CD4-positive, alpha-beta T cell treated with Interleukin-12 subunit alpha and Interleukin-12 subunit beta, for 1 hour (primary cell): Measurements from ENCODE around the gene TUBA3D.
"Not testable (repeated sequence)": the region's sequence is repeated elsewhere in the genome, so short reads cannot be mapped to it uniquely, and the experiment has no call there.

ENCODE experiments used
- DNase-seq: peaks from one replicate; pipeline ENCODE4 v3.0.0-alpha.2; 2020

TUBA3D gene

DNA sequence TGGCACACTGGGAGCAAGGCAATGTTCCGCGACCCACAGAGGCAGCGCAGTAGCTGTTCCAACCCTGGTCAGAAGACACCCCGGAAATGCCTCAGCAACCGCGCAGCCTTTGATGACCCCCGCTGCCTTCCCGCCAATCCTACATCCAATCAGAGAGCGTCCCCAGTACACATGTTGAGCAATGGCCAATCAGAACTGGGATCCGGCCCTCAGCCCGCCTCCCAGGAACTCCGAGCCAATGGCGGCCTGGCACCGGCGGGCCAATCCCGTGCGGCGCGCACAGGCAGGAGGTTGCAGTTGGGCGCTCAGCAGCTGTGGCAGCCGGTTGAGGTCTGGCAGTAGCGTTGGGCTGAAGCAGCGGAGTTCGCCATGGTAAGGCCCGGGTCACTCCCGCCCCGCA lies at the start of gene TUBA3D:
Gene TUBA3D (plus strand): TSS at position 289 of the 400 bp plus-strand sequence. CDS start 81 bp downstream, at position 370.
- no peak for DNase-seq

DNA sequence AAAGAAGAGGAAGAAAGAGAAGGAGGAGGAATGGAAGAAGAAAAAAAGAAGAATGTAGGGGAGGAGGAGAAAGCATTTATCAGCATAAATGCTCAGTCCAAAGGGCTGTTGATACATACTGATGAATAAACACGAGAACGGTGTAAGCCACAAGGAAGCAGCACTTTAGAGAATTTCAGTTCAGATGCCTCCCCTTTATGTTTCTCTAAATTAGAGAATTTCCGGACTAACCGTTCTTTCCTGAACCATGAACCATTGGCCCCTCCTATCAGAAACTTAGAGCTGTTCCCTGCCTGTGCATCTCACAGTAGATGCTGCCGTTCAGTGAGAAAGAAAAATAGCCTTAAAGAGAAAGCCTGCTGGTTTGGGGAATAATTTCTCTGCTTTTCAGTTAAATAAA lies 49.2 kb upstream of the TUBA3D start:
- no peak for DNase-seq

DNA sequence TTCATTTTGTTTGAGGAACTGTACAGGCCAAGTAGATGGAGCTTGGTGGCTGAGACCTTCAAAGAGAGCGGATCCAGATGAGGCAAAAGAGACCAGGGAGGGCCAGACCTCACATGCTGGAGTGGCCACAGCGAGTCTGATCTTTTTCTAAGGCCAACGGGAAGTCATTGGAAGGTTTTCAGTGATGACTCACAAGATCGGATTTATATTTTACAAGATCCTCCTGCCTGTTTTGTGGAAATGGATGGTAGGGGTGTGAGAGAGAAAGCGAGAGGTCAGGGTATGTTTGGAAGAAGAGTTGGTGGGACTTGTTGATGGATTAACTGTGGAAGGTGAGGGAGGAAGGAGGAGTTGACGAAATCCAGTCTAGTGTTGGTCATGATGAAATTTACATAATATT lies 44.6 kb upstream of the TUBA3D start:
- DNase-seq: no peak

DNA sequence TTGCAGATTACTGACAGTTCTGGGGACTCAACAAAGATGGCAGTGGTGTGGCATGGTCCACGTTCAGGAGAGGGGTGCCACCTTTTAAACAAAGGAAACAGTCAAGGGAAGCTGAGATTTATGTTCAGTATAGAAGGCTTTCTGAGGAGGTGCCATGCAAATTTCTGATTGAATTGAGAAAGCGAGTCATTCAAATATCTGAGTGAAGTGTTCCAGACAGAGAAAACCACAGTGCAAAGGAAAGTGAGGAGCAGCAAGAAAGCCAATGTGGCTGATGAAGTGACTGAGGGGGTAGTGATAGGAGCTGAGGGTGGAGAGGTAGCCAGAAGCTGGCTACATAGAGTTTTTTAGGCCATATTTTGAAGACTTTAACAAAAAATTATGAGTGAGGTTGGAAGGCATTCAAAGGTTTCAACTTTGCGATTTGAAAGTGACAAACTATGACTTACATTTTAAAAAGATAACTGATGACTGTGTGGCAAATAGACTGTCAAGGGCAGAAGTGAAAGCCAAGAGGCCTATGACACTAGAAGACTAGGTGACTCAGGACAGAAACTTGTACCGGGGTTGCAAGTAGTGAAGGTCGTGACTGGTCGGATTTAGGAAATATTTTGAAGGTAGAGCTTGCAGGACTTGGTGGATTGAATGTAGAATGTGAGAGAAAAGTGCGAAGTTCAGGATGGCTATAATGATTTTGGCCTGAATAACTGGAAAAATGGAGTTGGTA lies 35.0 kb upstream of the TUBA3D start:
- DNase-seq: not testable (repeated sequence)

DNA sequence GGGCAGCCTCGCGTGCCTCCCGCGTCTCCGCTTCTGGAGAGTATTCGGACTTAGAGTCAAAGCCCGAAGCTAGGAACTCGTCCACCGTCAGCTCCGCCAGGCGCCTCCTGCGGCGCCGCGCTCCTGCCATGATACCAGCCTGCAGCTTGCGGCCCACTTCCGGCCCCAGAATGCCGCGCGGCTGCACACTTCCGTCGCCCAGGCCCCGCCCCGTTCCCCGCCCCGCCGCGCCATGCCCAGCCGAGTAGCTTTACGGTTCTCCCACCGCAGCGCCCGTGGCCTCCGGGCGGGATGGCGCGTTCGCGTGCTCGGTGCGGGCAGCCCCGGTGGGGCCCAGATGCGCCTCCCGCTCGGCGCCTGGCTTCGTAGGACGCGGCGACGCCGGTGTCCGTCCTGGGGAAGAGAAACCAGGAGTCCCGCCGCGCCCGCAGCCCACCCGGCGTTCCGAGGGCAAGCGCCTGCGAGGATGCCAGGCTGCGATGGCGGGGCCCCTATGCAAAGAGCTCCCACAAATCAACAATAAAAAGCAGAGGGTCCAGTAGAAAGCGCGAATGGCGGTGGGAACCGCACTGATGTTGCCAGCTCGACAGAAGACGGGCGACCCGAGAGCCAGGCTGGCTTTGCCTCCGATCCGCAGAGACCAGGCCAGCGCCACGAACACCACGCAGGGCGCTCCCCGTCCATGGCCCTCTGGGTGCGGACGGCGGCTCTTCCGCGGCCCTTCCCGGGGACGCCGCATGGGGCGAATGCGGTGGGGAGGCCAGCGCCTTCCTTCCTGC lies 31.0 kb upstream of the TUBA3D start:
- not testable (repeated sequence) for DNase-seq

DNA sequence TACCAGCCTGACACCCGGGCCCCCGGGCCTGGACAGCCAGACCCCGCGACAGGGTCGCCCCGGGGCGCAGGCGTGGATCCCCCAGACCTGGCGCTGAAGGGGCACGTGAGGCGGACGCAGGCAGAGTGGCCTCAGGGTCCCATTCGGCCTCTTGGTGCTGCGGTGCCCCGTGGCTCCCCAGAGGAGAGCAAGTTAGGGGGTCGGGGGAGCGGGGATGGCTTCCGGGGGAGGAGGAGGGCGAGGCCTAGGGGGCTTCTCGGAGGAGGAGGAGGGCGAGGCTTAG lies 30.5 kb upstream of the TUBA3D start:
- not testable (repeated sequence) for DNase-seq

DNA sequence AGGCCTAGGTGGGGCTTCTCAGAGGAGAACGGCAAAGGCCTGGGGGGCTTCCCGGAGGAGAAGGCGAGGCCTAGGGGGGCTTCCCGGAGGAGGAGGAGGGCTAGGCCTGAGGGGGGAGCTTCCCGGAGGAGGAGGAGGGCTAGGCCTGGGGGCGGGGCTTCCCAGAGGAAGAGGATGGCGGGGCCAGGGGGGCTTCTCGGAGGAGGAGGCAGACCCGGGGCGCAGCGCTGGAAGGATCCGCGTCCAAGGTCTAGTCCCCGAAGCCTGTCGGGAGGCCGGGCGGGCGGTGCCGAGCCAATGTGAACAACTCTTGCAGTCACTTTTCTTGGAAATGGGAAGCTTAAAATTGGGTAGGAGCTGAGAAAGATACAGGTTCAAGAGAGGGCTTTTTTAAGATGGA lies 30.0 kb upstream of the TUBA3D start:
- DNase-seq: no peak

DNA sequence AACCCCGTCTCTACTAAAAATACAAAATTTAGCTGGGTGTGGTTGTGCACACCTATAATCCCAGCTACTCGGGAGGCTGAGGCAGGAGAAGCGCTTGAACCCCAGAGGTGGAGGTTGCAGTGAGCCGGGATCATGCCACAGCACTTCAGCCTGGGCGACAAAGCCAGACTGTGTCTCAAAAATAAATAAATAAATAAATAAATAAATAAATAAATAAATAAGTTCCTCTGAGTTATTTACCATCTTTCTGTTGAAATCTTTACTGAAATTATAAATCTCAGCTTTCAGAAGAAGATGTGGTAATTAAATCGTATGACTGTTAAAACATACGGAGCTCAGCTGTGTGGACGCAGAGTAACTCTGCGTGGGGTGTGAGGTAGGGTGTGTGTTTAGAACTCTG lies 27.9 kb upstream of the TUBA3D start:
- DNase-seq: not testable (repeated sequence)

DNA sequence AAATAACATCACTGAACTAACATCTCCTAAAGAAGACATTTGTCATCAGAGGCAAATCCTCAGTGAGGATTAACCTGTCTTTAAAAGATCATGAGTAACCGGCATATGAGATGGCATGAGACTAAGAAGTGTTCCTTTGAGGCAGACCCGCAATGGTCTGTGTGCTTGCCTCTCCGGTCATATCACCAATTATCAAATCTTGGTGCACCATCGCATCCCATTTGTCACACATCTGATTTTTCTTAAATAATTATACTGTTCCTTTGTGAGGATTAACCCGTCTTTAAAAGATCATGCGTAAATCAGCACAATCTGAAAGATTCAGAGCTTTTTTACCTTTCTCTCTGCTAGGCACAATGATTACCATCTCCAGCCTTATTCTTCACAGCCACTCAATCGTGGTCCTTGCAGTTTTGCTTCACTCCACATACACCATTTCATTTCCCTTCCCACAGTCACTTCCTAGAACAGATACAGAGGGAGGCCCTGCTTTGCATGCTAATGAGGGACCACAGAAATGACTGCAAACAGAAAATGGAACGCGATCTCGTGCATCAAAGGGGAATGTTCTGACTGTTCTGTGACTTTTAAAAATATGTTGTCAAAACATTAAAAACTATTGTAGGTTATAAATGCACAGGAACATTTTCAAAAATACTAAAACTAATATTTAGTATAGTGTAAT lies 24.5 kb upstream of the TUBA3D start:
- DNase-seq: not testable (repeated sequence)

DNA sequence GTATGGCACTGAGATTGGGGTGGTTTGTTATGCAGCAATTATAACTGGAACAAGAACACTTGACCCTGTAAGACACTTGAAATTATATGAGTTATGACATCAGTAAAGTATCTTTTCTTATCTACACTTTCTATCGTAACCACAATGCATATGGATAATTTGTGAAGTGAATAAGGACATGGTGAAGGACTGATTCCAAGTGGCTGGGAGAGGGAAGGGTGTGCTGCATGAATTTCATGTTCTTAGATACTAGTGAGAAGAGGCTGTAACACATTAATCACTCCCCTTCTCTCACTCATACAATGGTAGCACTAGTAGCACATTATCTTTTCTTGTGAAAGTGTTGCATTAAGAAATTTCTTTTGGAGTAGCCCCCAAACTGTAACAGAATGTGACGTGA lies 21.0 kb upstream of the TUBA3D start:
- DNase-seq: not testable (repeated sequence)

DNA sequence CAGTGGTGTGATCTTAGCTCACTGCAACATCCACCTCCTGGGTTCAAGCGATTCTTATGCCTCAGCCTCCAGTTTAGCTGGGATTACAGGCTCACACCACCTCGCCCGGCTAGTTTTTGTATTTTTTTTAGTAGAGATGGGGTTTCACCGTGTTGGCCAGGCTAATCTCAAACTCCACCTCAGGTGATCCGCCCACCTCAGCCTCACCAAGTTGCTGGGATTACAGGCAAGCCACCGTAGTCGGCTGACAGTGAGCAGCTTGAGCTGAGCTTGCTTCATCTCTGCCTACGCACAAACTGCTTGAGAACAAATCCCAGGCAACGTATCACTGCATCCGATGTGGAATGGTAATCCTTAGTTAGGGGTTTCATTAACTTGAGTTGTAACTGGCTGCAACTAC lies 8.2 kb upstream of the TUBA3D start:
- not testable (repeated sequence) for DNase-seq

DNA sequence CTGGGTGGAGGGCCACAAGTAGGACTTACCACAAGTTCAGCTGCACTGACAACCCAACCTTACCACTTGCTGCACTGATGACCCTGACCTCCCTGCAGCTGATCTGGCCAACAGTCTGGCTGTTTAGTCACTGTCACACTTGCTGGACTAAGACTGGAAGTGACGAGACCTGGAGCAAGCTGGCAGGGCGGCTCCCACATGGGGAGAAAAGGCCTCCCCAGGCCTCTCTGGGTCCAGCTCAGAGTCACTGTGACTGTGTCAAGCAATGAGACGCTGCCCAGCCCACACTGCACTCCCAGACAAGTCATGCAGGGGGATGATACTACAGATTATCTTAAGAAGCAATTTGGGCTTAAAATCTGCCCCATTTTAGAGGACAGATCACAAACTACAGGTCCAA lies 5.0 kb upstream of the TUBA3D start:
- not testable (repeated sequence) for DNase-seq

DNA sequence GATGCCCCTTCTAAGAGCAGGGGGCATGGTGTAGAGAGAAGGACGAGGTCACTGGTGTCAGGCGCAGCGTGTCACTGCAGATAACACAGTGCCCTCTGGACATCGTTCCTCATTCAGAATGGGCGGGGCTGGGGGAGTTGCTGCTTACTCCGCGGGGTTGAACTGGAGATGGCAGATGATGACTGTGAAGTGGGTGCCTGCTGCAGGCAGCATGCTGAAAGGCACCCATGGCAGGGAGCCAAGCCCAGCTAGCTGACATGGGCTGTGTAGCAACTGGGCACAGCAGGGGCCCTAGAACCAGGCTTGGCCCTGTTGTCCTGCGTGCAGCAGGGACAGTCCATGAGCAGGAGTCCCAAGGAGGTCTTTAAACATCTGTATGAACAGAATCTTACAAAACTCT lies 4.3 kb upstream of the TUBA3D start:
- DNase-seq: not testable (repeated sequence)

DNA sequence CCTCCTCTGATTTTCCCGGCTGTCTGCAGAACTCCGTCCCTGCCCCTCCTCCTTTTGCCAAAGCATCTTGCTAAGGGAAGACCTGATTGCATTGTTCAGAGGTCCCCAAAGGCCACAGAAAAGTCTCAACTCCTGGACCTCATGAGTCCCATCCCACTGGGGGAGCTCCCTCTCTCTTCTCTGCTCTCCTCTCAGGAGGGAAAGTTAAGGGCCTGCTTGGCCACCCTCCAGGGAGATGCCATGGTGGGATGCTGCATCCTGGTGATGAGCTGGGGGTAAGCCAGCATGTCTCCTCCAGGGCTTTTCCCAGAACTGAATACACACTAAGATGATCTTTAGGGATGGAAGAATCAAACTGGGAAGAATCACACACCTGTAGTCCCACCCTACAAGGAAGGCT lies 2.7 kb upstream of the TUBA3D start:
- DNase-seq: not testable (repeated sequence)

DNA sequence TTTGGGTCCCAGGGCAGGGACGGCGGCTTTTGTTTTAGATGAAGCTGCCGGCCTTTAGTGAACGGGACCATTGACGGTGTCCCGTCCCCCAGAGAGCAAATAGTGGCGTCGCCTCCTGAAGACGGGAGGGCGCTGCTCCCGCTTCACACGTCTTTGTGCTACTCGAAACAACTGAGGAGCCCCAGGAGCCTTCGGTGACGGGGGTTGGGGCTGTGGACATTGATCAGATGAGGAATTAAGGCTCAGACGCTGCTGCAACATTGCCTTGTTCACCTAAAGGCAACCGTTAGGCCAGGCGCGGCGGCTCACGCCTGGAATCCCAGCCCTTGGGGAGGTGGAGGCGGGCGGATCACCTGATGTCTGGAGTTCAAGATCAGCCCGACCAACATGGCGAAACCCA lies 444 bp downstream of the TUBA3D start:
- DNase-seq: not testable (repeated sequence)

DNA sequence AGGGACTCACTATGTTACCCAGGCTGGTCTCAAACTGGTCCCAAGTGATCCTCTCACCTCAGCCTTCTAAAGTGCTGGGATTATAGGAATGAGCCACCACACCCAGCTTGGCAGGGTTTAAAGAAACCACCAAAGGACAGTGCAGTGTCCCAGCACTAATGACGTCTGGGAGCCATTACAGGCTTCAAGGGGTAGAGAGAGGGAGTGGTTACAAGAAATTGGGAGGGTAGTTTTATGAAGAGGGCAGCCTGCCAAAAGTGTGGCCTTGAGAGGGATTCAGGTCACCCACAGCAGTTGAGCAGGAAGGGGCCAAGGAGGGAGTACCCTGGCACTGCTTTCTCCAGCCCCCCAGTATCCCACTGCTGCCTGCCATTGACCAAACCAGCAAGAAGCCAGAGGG lies 1.3 kb downstream of the TUBA3D start:
- DNase-seq: not testable (repeated sequence)

DNA sequence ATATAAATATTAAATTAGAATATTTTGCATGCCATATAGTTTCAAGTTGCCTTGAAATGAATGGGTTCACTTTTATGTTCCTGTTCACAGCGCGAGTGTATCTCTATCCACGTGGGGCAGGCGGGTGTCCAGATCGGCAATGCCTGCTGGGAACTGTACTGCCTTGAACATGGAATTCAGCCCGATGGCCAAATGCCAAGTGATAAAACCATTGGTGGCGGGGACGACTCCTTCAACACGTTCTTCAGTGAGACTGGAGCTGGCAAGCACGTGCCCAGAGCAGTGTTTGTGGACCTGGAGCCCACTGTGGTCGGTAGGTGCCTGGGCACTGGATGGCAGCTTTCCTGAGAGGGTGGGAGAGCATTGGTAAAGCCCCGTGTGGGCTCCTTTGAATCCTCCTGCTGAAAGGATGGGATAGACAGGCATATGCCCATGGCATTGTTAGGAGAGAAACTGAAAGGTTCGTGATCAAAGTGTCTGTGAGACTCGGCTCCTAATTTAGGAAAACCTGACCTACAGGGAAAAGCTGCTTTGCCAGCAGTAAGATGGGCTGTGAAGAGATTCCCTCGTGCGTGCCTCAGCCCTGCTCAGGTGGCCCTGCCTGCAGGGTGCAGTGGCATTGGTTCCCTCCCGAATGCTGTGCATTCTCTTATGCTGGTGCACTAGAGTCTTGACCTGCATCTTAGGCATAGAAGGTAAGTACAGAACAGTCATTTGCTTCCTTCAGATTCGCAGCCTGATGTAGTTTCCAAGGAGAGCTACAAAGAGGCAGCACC lies 2.3 kb downstream of the TUBA3D start:
- DNase-seq: not testable (repeated sequence)

DNA sequence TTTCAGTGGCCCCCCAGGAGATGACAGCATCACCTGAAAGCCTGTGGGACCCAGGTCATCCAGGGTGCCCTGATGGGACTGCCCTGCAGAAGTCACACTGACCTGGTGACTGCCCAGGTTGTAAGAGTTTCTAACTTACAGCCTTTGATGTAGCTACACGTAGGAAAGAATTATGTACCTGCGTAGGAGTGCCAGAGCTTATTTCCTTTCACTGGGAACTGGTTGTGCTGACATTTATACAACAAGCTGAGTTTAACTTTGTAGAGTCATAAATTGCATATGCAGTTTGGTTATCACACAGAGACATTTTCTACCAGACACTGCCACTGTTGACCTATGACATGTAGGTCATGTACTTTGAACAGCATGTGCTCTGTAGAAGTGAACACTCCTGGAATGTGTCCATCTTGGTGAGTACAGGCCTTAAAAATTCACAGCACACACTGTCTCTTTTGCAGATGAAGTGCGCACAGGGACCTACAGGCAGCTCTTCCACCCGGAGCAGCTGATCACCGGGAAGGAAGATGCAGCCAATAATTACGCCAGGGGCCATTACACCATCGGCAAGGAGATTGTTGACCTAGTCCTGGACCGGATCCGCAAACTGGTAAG lies 3.0 kb downstream of the TUBA3D start:
- not testable (repeated sequence) for DNase-seq

DNA sequence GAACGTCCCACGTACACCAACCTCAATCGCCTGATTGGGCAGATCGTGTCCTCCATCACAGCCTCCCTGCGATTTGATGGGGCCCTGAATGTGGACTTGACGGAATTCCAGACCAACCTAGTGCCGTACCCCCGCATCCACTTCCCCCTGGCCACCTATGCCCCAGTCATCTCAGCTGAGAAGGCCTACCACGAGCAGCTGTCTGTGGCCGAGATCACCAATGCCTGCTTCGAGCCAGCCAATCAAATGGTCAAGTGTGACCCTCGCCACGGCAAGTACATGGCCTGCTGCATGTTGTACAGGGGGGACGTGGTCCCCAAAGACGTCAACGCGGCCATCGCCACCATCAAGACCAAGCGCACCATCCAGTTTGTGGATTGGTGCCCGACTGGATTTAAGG lies 4.4 kb downstream of the TUBA3D start:
- not testable (repeated sequence) for DNase-seq

DNA sequence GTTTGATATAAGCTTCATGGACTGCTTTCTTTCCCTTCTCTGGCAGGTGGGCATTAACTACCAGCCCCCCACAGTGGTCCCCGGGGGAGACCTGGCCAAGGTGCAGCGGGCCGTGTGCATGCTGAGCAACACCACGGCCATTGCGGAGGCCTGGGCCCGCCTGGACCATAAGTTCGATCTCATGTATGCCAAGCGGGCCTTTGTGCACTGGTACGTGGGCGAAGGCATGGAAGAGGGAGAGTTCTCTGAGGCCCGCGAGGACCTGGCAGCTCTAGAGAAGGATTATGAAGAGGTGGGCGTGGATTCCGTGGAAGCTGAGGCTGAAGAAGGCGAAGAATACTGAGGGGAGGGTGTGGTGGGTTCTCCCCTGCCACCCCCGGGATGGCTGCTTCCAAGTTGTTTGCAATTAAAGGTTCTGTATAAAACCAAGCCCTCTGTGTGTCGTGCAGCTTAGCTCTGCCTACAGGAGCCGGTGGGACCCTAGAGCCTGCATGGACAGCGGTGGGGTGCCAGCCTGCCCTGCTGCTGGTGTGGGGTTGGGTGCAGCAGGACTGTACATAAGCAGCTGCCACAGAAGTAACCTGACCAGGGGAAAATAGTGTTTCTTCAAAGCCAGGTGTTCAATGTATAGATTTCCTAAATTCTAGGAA lies 6.7 kb downstream of the TUBA3D start:
- DNase-seq: not testable (repeated sequence)

DNA sequence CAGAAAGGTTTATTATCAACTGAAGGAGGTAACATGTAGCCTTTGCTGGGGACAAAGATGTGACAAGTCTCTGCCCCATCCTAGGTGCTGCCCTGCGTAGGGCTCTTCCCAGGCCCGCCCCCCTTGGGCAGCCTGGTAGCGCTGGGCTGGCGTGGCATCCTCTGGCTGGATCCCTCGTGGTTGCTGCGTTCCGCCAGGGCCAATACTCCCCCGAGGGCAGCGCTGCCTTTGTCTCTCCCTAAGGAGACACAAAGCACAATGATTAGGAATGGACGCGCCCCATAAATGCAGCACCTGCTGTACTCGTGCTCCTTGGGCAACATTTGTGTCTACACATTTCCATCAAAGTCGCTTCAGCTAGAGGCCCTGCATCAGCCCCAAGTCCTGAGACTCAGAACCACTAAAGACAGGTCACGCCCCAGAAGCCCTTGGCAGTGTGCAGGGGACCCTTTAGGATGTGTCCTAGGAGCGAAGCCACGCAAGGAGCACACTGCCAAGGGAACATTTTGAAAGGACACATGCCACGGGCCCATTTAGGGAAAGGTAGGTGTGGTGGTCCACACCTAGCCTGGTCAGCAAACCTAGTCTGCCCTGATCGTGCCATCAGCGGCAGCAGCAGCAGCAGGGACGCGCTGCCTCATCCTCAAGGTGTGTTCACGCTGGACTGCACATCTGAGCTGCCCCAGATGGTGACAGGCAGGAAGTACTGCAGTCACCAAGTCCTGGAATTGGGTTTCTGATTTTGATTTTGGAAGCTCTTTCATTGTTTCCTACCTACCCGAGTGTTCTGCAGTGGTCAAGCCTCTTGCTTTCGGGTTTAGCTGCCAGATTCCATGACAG lies 8.3 kb downstream of the TUBA3D start:
- not testable (repeated sequence) for DNase-seq
